ENCODE results near the gene KAZN. TPM values are rescaled to one million over a fixed set of nuclear protein-coding genes. Genes with fewer than 3 reads are reported as not detected.

Gene KAZN
- total RNA-seq, 1 donor from 2014 or later: 3.7 TPM

DNA sequence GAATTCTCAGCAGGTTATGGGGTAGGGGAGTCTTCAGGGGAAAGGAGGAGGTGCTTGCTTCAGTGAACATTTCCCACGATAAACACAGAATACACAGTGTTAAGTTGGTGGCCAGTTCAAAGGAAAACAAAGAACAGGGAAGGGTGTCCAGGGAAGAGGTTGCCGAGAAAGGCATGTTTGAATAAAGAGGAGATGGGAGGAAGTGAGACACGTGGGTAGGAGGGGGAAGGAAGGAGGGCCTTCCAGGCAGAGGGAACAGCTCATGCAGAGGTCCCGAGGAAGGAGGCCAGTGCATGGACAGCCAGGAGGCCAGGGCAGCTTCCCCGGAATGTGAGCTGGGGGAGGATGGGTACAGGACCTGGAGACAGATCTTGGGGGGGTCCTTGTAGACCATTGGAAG lies 424.7 kb downstream of the KAZN start:
- Histone ChIP-seq H3K4me3 (ENCODE audit: low read length in 3 of 3) (no peak overlapping the region), H3K4me1 (ENCODE audit: control insufficient read depth in 3 of 3, insufficient read depth in 3 of 3, low read length in 3 of 3) (peaks cover 0 to 11% (median 9%) of the 10 kb centered on the region in 3 donors), H3K27ac (ENCODE audit: low read depth, low read length) (no peak overlapping the region), H3K27me3 (ENCODE audit: control insufficient read depth in 3 of 3, insufficient read depth in 3 of 3, low read length in 3 of 3) (peaks cover 0 to 4% (median 0%) of the 10 kb centered on the region in 3 donors), H3K9me3 (ENCODE audit: control insufficient read depth in 3 of 3, low read length in 3 of 3) (no peaks in the 10 kb centered on the region), H3K9ac (ENCODE audit: low read depth in 1 of 3, low read length in 3 of 3) (no peak overlapping the region), H3K36me3 (ENCODE audit: control insufficient read depth in 3 of 3, insufficient read depth in 3 of 3, low read length in 3 of 3) (no peaks in the 10 kb centered on the region)

DNA sequence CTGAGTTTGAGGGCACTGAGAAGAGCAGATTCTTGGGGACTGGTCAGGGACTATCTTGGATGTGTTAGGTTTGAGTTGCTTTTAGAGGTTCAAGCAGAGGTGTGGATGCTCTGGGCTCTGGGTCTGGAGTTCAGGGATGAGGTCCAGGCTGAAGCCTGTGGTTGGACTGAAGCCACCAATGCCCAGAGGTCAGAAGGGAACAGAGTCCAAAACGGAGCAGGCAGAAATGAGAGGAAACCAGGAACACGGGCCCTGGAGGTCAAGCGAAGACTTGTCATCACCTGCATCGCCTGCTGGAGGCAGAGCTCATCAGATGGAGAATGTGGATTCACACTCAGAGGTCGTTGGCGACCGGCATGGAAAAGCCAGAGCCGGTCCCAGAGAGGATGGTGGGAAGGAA lies 425.5 kb downstream of the KAZN start:
- H3K9me3 ChIP-seq (ENCODE audit: control insufficient read depth in 3 of 3, low read length in 3 of 3): no peaks in the 10 kb centered on the region
- H3K36me3 ChIP-seq (ENCODE audit: control insufficient read depth in 3 of 3, insufficient read depth in 3 of 3, low read length in 3 of 3): no peaks in the 10 kb centered on the region
- H3K27ac ChIP-seq (ENCODE audit: low read depth, low read length): no peak overlapping the region
- H3K27me3 ChIP-seq (ENCODE audit: control insufficient read depth in 3 of 3, insufficient read depth in 3 of 3, low read length in 3 of 3): peaks cover 0 to 4% (median 4%) of the 10 kb centered on the region in 3 donors
- H3K9ac ChIP-seq (ENCODE audit: low read depth in 1 of 3, low read length in 3 of 3): no peak overlapping the region
- H3K4me3 ChIP-seq (ENCODE audit: low read length in 3 of 3): no peak overlapping the region
- peaks cover 0 to 11% (median 9%) of the 10 kb centered on the region in 3 donors for H3K4me1 ChIP-seq (ENCODE audit: control insufficient read depth in 3 of 3, insufficient read depth in 3 of 3, low read length in 3 of 3)

DNA sequence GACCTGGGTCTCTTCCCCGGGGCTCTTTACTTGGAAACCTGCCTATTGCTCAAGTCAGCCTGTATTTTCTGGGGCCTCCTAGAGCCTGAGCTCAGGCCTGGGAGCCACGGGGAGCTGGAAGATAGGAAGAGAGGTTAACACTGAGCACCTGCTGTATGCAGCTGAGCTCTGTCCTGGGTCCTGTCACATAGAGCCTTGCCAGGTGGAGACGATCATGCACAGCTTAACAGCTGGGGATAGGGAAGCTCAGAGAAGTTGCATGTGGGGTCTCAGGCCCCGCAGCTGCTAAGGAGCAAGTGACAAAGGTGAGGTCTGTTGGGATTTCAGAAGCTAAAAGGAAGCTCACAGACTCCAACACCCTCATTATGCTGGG lies 427.6 kb downstream of the KAZN start:
- Histone ChIP-seq H3K9me3 (ENCODE audit: control insufficient read depth in 3 of 3, low read length in 3 of 3) (no peaks in the 10 kb centered on the region), H3K27ac (ENCODE audit: low read depth, low read length) (no peak overlapping the region), H3K9ac (ENCODE audit: low read depth in 1 of 3, low read length in 3 of 3) (no peak overlapping the region), H3K4me1 (ENCODE audit: control insufficient read depth in 3 of 3, insufficient read depth in 3 of 3, low read length in 3 of 3) (peaks cover 0 to 6% (median 3%) of the 10 kb centered on the region in 3 donors), H3K36me3 (ENCODE audit: control insufficient read depth in 3 of 3, insufficient read depth in 3 of 3, low read length in 3 of 3) (no peaks in the 10 kb centered on the region), H3K27me3 (ENCODE audit: control insufficient read depth in 3 of 3, insufficient read depth in 3 of 3, low read length in 3 of 3) (peaks cover 0 to 10% (median 8%) of the 10 kb centered on the region in 3 donors), H3K4me3 (ENCODE audit: low read length in 3 of 3) (no peak overlapping the region)

DNA sequence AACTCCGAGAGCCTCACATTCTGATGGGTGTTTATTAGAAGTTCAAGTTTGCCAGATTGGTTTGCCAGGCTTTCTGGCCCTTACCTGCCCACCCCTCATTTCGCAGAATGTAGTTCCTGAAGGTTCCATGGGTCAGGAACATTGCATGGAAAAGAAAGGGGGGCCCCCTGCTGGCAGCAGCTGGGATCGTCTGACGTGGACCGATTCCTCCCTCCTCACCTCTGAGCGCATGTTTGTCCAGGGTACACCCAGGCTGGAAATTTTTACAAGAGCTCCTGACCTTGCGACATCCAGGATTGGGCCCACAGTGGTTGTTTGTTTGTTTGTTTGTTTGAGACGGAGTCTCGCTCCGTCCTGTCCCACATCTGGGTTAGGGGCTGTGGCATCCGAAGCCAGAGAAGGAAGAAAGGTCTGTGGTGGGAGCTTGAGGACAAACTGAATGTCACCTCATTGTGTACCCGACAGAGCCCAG lies 429.1 kb downstream of the KAZN start:
- Histone ChIP-seq H3K9ac (ENCODE audit: low read depth in 1 of 3, low read length in 3 of 3) (no peak overlapping the region), H3K27ac (ENCODE audit: low read depth, low read length) (no peak overlapping the region), H3K4me1 (ENCODE audit: control insufficient read depth in 3 of 3, insufficient read depth in 3 of 3, low read length in 3 of 3) (peaks cover 0 to 6% (median 0%) of the 10 kb centered on the region in 3 donors), H3K36me3 (ENCODE audit: control insufficient read depth in 3 of 3, insufficient read depth in 3 of 3, low read length in 3 of 3) (no peaks in the 10 kb centered on the region), H3K4me3 (ENCODE audit: low read length in 3 of 3) (no peak overlapping the region), H3K27me3 (ENCODE audit: control insufficient read depth in 3 of 3, insufficient read depth in 3 of 3, low read length in 3 of 3) (peaks cover 0 to 10% (median 8%) of the 10 kb centered on the region in 3 donors), H3K9me3 (ENCODE audit: control insufficient read depth in 3 of 3, low read length in 3 of 3) (no peaks in the 10 kb centered on the region)

DNA sequence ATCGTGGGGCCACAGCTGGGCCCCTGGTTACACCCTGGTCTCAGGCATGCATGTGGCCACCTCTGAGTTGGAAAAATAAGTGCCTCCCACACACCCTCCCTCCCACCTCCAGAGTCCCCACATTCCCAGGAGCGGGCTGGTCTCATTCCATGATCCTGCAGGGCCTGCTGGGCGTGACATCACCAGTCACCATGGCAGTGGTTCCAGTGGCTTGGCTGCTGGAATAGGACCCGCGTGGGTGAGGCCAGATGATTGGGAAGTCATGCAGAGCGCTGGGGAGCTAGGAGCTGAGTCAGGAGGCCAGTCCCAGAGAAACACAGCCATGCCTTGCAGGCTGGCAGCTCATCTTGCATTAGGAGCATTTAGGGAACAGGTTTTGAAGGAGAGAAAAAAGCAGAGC lies 429.6 kb downstream of the KAZN start:
- H3K9ac ChIP-seq (ENCODE audit: low read depth in 1 of 3, low read length in 3 of 3): no peak overlapping the region
- no peaks in the 10 kb centered on the region for H3K36me3 ChIP-seq (ENCODE audit: control insufficient read depth in 3 of 3, insufficient read depth in 3 of 3, low read length in 3 of 3)
- no peaks in the 10 kb centered on the region for H3K9me3 ChIP-seq (ENCODE audit: control insufficient read depth in 3 of 3, low read length in 3 of 3)
- no peak overlapping the region for H3K27ac ChIP-seq (ENCODE audit: low read depth, low read length)
- H3K27me3 ChIP-seq (ENCODE audit: control insufficient read depth in 3 of 3, insufficient read depth in 3 of 3, low read length in 3 of 3): peaks cover 0 to 10% (median 8%) of the 10 kb centered on the region in 3 donors
- H3K4me3 ChIP-seq (ENCODE audit: low read length in 3 of 3): no peak overlapping the region
- H3K4me1 ChIP-seq (ENCODE audit: control insufficient read depth in 3 of 3, insufficient read depth in 3 of 3, low read length in 3 of 3): peaks cover 0 to 6% (median 0%) of the 10 kb centered on the region in 3 donors

DNA sequence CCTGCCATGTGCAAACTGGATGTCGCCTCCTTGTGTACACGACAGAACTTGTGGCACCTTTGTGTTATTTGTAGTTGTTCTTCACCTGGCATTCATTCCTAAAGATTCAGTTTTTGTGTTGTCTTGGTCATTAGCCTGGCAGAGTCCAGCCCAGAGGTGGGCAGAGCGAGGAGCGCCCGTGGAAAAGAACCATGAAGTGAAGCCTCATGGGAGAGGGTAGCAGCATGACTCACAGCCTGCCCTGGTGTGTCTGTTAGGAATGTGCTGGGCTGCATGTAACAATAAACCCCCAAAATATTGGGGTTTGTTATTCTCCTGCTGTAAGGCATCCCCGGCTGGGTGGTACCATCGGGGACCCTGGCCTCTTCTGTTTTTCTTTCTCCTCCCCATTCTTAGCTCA lies 430.1 kb downstream of the KAZN start:
- H3K9ac ChIP-seq (ENCODE audit: low read depth in 1 of 3, low read length in 3 of 3): no peak overlapping the region
- H3K36me3 ChIP-seq (ENCODE audit: control insufficient read depth in 3 of 3, insufficient read depth in 3 of 3, low read length in 3 of 3): no peaks in the 10 kb centered on the region
- peaks cover 0 to 6% (median 0%) of the 10 kb centered on the region in 3 donors for H3K4me1 ChIP-seq (ENCODE audit: control insufficient read depth in 3 of 3, insufficient read depth in 3 of 3, low read length in 3 of 3)
- H3K4me3 ChIP-seq (ENCODE audit: low read length in 3 of 3): no peak overlapping the region
- H3K27ac ChIP-seq (ENCODE audit: low read depth, low read length): no peak overlapping the region
- H3K27me3 ChIP-seq (ENCODE audit: control insufficient read depth in 3 of 3, insufficient read depth in 3 of 3, low read length in 3 of 3): peaks cover 0 to 10% (median 8%) of the 10 kb centered on the region in 3 donors
- H3K9me3 ChIP-seq (ENCODE audit: control insufficient read depth in 3 of 3, low read length in 3 of 3): no peaks in the 10 kb centered on the region

DNA sequence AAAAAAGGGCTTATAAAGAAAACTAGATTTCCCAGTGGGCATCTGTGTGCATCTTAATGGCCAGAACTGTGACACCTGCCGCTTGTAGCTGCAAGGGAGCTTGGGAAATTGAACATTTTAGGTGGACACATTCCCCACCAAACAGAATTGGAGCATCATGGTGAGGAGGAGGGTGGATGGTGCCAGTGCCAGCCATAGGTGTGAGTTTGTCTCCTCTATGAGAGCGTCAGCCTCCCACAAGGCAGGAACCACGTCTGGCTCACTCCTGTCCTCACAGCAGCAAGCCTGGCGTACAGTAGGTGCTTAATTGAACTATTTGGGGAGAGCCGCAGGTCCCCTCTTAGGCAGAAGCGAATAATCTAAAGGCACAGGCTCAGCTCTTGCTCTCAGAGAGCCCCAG lies 430.6 kb downstream of the KAZN start:
- Histone ChIP-seq H3K27me3 (ENCODE audit: control insufficient read depth in 3 of 3, insufficient read depth in 3 of 3, low read length in 3 of 3) (peaks cover 0 to 10% (median 8%) of the 10 kb centered on the region in 3 donors), H3K9ac (ENCODE audit: low read depth in 1 of 3, low read length in 3 of 3) (no peak overlapping the region), H3K36me3 (ENCODE audit: control insufficient read depth in 3 of 3, insufficient read depth in 3 of 3, low read length in 3 of 3) (no peaks in the 10 kb centered on the region), H3K4me1 (ENCODE audit: control insufficient read depth in 3 of 3, insufficient read depth in 3 of 3, low read length in 3 of 3) (peaks cover 0 to 6% (median 0%) of the 10 kb centered on the region in 3 donors), H3K27ac (ENCODE audit: low read depth, low read length) (no peak overlapping the region), H3K4me3 (ENCODE audit: low read length in 3 of 3) (no peak overlapping the region), H3K9me3 (ENCODE audit: control insufficient read depth in 3 of 3, low read length in 3 of 3) (no peaks in the 10 kb centered on the region)

DNA sequence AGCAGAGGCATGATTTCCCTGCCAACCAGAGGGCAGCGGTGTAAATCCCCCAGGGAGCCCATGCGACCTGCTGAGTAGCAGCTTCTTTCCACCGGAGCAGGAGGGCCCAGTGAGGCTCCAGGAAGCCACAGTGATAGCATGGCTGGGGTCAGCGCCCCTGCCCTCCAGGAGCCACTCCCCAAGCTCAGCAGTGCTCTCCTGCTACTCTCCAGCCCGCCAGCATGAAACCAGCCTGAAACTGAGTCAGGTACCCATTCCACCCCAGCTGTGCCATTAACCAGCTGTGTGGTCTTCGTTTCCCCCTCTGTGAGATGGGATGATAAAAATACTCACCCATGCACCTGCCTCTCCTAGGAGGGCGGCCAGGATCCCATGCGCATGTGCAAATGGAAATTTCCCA lies 431.3 kb downstream of the KAZN start:
- Histone ChIP-seq H3K9me3 (ENCODE audit: control insufficient read depth in 3 of 3, low read length in 3 of 3) (no peaks in the 10 kb centered on the region), H3K36me3 (ENCODE audit: control insufficient read depth in 3 of 3, insufficient read depth in 3 of 3, low read length in 3 of 3) (no peaks in the 10 kb centered on the region), H3K4me1 (ENCODE audit: control insufficient read depth in 3 of 3, insufficient read depth in 3 of 3, low read length in 3 of 3) (peaks cover 0 to 6% (median 0%) of the 10 kb centered on the region in 3 donors), H3K27ac (ENCODE audit: low read depth, low read length) (no peak overlapping the region), H3K9ac (ENCODE audit: low read depth in 1 of 3, low read length in 3 of 3) (no peak overlapping the region), H3K4me3 (ENCODE audit: low read length in 3 of 3) (no peak overlapping the region), H3K27me3 (ENCODE audit: control insufficient read depth in 3 of 3, insufficient read depth in 3 of 3, low read length in 3 of 3) (peaks cover 0 to 10% (median 8%) of the 10 kb centered on the region in 3 donors)

DNA sequence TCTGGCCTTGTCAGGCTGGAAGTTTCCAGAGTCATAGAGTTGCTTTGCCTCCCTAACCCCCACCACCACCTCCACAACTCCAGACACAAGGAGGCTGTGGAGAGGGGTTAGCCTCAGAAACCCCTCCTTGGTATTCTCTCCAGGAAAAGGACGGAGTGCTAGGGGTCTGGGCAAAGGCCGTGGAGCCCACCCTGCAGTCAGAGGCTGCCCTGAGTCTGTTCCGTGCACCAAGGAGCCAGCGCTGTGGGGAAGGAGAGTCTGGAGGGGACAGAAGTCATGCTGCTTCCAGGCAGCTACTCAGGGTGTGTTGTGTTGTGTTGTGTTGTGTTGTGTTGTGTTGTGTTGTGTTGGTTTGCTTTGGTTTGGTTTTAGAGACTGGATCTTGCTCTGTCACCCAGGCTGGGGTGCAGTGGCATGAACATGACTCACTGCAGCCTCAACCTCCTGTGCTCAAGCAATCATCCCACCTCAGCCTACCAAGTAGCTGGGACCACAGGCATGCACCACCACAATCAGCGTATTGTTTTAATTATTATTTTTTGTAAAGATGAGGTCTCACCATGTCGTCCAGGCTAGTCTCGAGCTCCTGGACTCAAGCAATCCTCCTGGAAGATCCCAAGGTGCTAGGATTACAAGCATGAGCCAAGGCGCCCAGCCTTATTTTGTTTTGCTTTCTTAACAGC lies 432.9 kb downstream of the KAZN start:
- no peak overlapping the region for H3K4me3 ChIP-seq (ENCODE audit: low read length in 3 of 3)

DNA sequence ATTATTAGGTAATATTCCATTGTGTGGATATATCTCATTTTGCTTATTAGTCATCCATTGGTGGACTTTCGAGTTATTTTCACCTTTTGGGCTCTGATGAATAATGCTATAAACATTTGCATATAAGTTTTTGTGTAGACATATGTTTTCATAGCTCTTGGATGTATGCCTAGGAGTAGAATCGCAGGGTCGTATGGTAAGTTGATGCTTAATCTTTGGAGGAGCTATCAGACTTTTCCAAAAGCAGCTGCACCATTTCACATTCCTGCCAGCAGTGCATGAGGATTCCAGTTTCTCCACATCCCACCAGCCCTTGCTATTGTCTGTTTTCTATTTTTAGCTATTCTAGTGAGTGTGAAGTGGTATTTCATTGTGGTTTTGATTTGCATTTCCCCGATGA lies 434.8 kb downstream of the KAZN start:
- no peak overlapping the region for H3K4me3 ChIP-seq (ENCODE audit: low read length in 3 of 3)
- H3K27me3 ChIP-seq (ENCODE audit: control insufficient read depth in 3 of 3, insufficient read depth in 3 of 3, low read length in 3 of 3): peaks cover 0 to 8% (median 6%) of the 10 kb centered on the region in 3 donors
- H3K9me3 ChIP-seq (ENCODE audit: control insufficient read depth in 3 of 3, low read length in 3 of 3): no peaks in the 10 kb centered on the region
- H3K27ac ChIP-seq (ENCODE audit: low read depth, low read length): no peak overlapping the region
- H3K9ac ChIP-seq (ENCODE audit: low read depth in 1 of 3, low read length in 3 of 3): no peak overlapping the region
- H3K4me1 ChIP-seq (ENCODE audit: control insufficient read depth in 3 of 3, insufficient read depth in 3 of 3, low read length in 3 of 3): no peaks in the 10 kb centered on the region
- peaks cover 0 to 3% (median 0%) of the 10 kb centered on the region in 3 donors for H3K36me3 ChIP-seq (ENCODE audit: control insufficient read depth in 3 of 3, insufficient read depth in 3 of 3, low read length in 3 of 3)

More for the DNA sequence above, 432.9 kb downstream of the KAZN start:
- H3K9ac ChIP-seq (ENCODE audit: low read depth in 1 of 3, low read length in 3 of 3): no peak overlapping the region
- H3K4me1 ChIP-seq (ENCODE audit: control insufficient read depth in 3 of 3, insufficient read depth in 3 of 3, low read length in 3 of 3): peaks cover 0 to 6% (median 0%) of the 10 kb centered on the region in 3 donors
- peaks cover 0 to 10% (median 8%) of the 10 kb centered on the region in 3 donors for H3K27me3 ChIP-seq (ENCODE audit: control insufficient read depth in 3 of 3, insufficient read depth in 3 of 3, low read length in 3 of 3)
- peaks cover 0 to 3% (median 0%) of the 10 kb centered on the region in 3 donors for H3K36me3 ChIP-seq (ENCODE audit: control insufficient read depth in 3 of 3, insufficient read depth in 3 of 3, low read length in 3 of 3)
- H3K9me3 ChIP-seq (ENCODE audit: control insufficient read depth in 3 of 3, low read length in 3 of 3): no peaks in the 10 kb centered on the region
- H3K27ac ChIP-seq (ENCODE audit: low read depth, low read length): no peak overlapping the region
